ENCODE measurements around the gene CCN2. TPM values are rescaled to one million over a fixed set of nuclear protein-coding genes. Genes with fewer than 3 reads are reported as not detected.
"Not testable (repeated sequence)": the region's sequence is repeated elsewhere in the genome, so short reads cannot be mapped to it uniquely, and the experiment has no call there.

CCN2 gene
- total and polyA plus RNA-seq, 7 experiments from 2014 or later = not detected

DNA sequence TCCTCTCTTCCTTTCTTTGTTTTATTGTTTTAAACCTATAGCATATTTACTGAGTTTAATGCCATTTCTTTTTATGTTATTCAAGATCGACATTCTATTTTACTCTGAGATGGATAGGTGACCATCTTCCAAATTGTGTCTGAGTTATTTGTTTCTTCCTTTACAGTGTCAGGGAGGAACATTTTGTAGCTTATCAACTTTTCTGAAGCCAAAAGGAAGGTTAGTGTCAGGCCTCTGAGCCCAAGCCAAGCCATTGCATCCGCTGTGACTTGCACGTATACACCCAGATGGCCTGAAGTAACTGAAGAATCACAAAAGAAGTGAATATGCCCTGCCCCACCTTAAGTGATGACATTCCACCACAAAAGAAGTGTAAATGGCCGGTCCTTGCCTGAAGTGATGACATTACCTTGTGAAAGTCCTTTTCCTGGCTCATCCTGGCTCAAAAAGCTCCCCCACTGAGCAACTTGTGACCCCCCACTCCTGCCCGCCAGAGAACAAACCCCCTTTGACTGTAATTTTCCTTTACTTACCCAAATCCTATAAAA lies 49.8 kb downstream of the CCN2 start:
- Mint-ChIP-seq H3K27me3 (peaks cover 8 to 28% (median 11%) of the 10 kb centered on the region in 5 donors), H3K9me3 (peaks cover 0 to 16% (median 5%) of the 10 kb centered on the region in 11 donors)
- DNase-seq; H3K27me3 ChIP-seq (ENCODE audit: control insufficient read depth in 2 of 2, insufficient read depth in 2 of 2, low read length in 2 of 2); H3K27ac Mint-ChIP-seq; H3K4me3 ChIP-seq (ENCODE audit: low read length); ATAC-seq; intact Hi-C loops (cut with micrococcal nuclease); H3K4me3 Mint-ChIP-seq; CTCF ChIA-PET; H3K36me3 ChIP-seq (ENCODE audit: control insufficient read depth in 2 of 3, insufficient read depth in 3 of 3, low read length in 3 of 3); H3K9me3 ChIP-seq (ENCODE audit: control insufficient read depth in 2 of 3, low read length in 3 of 3); H3K4me1 ChIP-seq (ENCODE audit: control insufficient read depth in 2 of 2, insufficient read depth in 2 of 2, low read length in 2 of 2); H3K4me1 Mint-ChIP-seq; H3K36me3 Mint-ChIP-seq; H3K27ac ChIP-seq (ENCODE audit: low read depth, low read length): not testable (repeated sequence)
- POLR2A ChIA-PET = interaction anchor here (0.7 kb wide), 1 partner anchor 88 kb away, joined by 3 read pairs; no protein-coding TSS in a partner anchor

DNA sequence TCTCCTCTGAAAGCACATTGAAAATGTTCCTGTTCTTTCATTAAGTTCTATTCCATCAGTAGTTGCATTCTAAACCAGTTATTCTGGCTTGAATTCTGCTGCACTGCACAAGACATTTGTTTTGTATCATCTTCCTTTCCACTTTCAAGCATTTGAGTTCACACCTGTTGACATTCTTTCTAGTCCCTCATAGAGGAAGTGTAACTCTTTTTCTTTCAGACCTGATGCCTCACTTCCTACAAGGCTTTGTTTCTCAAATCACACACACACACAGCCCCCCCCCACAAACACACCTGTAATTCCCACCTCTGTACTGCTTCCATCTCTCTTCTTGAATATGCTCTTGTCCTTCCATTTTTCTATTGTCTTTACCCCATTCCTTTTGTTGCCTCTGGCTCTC lies 50.9 kb downstream of the CCN2 start:
- peaks cover 0 to 16% (median 5%) of the 10 kb centered on the region in 11 donors for H3K9me3 Mint-ChIP-seq
- CTCF ChIA-PET = no interaction called here
- H3K36me3 Mint-ChIP-seq = peaks cover 0 to 4% (median 0%) of the 10 kb centered on the region in 5 donors

DNA sequence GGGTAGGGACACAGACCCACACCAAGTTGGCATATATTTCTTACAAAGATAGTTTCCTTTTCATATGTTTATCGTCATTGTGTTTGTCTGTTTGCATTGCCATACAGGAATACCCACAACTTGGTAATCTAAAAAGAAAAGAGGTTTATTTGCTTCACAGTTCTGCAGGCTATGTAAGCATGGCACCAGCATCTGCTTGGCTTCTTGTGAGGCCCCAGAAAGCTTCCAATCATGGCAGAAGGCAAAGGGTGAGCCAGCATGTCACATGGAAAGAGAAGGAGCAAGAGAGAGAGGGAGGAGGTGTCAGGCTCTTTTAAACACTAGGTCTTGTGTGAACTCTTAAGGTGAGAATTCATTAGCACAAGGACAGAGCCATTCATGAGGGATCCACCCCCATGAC lies 52.5 kb downstream of the CCN2 start:
- H3K36me3 Mint-ChIP-seq = peaks cover 0 to 4% (median 0%) of the 10 kb centered on the region in 5 donors
- peaks cover 0 to 5% (median 0%) of the 10 kb centered on the region in 7 donors for H3K4me1 Mint-ChIP-seq
- peaks cover 9 to 39% (median 18%) of the 10 kb centered on the region in 5 donors for H3K27me3 Mint-ChIP-seq
- ATAC-seq (no peak), DNase-seq (no peak)
- no peaks in the 10 kb centered on the region for H3K27me3 ChIP-seq (ENCODE audit: control insufficient read depth in 2 of 2, insufficient read depth in 2 of 2, low read length in 2 of 2)
- no peak overlapping the region for H3K27ac Mint-ChIP-seq
- intact Hi-C loops (cut with micrococcal nuclease) = no loop called here
- no peaks in the 10 kb centered on the region for H3K9me3 ChIP-seq (ENCODE audit: control insufficient read depth in 2 of 3, low read length in 3 of 3)
- H3K27ac ChIP-seq (ENCODE audit: low read depth, low read length) = no peak overlapping the region
- no peaks in the 10 kb centered on the region for H3K4me1 ChIP-seq (ENCODE audit: control insufficient read depth in 2 of 2, insufficient read depth in 2 of 2, low read length in 2 of 2)
- ChIA-PET CTCF (no interaction called here), POLR2A (no interaction called here)
- no peak overlapping the region for H3K4me3 ChIP-seq (ENCODE audit: low read length)
- H3K9me3 Mint-ChIP-seq = peaks cover 0 to 16% (median 5%) of the 10 kb centered on the region in 11 donors
- no peaks in the 10 kb centered on the region for H3K36me3 ChIP-seq (ENCODE audit: control insufficient read depth in 2 of 3, insufficient read depth in 3 of 3, low read length in 3 of 3)
- no peak overlapping the region for H3K4me3 Mint-ChIP-seq

More for the DNA sequence above, 50.9 kb downstream of the CCN2 start:
- POLR2A ChIA-PET = no interaction called here
- H3K27me3 Mint-ChIP-seq = peaks cover 9 to 34% (median 16%) of the 10 kb centered on the region in 5 donors
- Histone ChIP-seq H3K27ac (ENCODE audit: low read depth, low read length) (no peak overlapping the region), H3K27me3 (ENCODE audit: control insufficient read depth in 2 of 2, insufficient read depth in 2 of 2, low read length in 2 of 2) (no peaks in the 10 kb centered on the region), H3K9me3 (ENCODE audit: control insufficient read depth in 2 of 3, low read length in 3 of 3) (no peaks in the 10 kb centered on the region), H3K36me3 (ENCODE audit: control insufficient read depth in 2 of 3, insufficient read depth in 3 of 3, low read length in 3 of 3) (no peaks in the 10 kb centered on the region), H3K4me3 (ENCODE audit: low read length) (no peak overlapping the region), H3K4me1 (ENCODE audit: control insufficient read depth in 2 of 2, insufficient read depth in 2 of 2, low read length in 2 of 2) (no peaks in the 10 kb centered on the region)
- no peak for ATAC-seq
- intact Hi-C loops (cut with micrococcal nuclease) = no loop called here
- DNase-seq = no peak
- no peak overlapping the region for H3K27ac Mint-ChIP-seq
- no peak overlapping the region for H3K4me3 Mint-ChIP-seq
- peaks cover 0 to 1% (median 0%) of the 10 kb centered on the region in 7 donors for H3K4me1 Mint-ChIP-seq

Other genes with a start within 250 kb of the CCN2 start
- not detected for gene OR2A4, start 250.0 kb downstream of the CCN2 start, total RNA-seq
- gene OR2A4, start 250.0 kb downstream of the CCN2 start, polyA plus RNA-seq = not detected
- gene CTAGE9, start 240.4 kb downstream of the CCN2 start, total RNA-seq = not detected
- gene CTAGE9, start 240.4 kb downstream of the CCN2 start, polyA plus RNA-seq = not detected
- gene ENPP1, start 143.4 kb downstream of the CCN2 start, total RNA-seq = under 1 TPM in 4 of 5 experiments, not detected in 1; 0.07 to 0.69 (median 0.21) TPM
- not detected for gene ENPP1, start 143.4 kb downstream of the CCN2 start, polyA plus RNA-seq

Measured in naive thymus-derived CD4-positive, alpha-beta T cell (primary cell).